AG09319 (cell line): ENCODE measurements around the gene RFX6.

Experiments used
- DNase-seq: peaks from one replicate; pipeline ENCODE4 v3.0.0-alpha.2; 2010; ENCODE audit warnings: low read depth; ENCODE audit errors: extremely low read depth
- CTCF ChIP-seq: IDR thresholded peaks from 2 replicates; pipeline ENCODE4 v1.5.1; 2011; ENCODE audit warnings: low read depth, mild to moderate bottlenecking, inconsistent platforms, low read length, moderate library complexity

Gene RFX6

GRCh38 chr6:116929825-116930224 lies 52.8 kb downstream of the RFX6 start:
- TF ChIP-seq CTCF: no peak
- no peak for DNase-seq

- no peak for TF ChIP-seq CTCF
- DNase-seq: no peak
These were observed 54.4 kb downstream of the RFX6 start for GRCh38 chr6:116931456-116931855.

- no peak for TF ChIP-seq CTCF
- DNase-seq: no peak
These were observed 55.5 kb downstream of the RFX6 start for GRCh38 chr6:116932496-116932895.

GRCh38 chr6:116933485-116933884 lies 56.4 kb downstream of the RFX6 start:
- no peak for DNase-seq
- TF ChIP-seq CTCF: no peak

- no peak for TF ChIP-seq CTCF
- DNase-seq: no peak
These were observed 61.3 kb downstream of the RFX6 start for GRCh38 chr6:116938305-116938704.

GRCh38 chr6:116941727-116942126 lies 64.7 kb downstream of the RFX6 start:
- no peak for DNase-seq
- TF ChIP-seq CTCF: no peak

GRCh38 chr6:116945809-116946208 lies 68.8 kb downstream of the RFX6 start:
- DNase-seq: no peak
- TF ChIP-seq CTCF: no peak
